Activated CD4-positive, alpha-beta memory T cell treated with anti-CD3 and anti-CD28 coated beads for 36 hours (primary cell): ENCODE measurements around the gene TENT5C. TPM values are rescaled to one million over a fixed set of nuclear protein-coding genes. Genes with fewer than 3 reads are reported as not detected.
"Not testable (repeated sequence)": the region's sequence is repeated elsewhere in the genome, so short reads cannot be mapped to it uniquely, and the experiment has no call there.

Source experiments
- CTCF ChIA-PET: fragments of 350-600 bp; sonication (Branson Sonifier 250); formaldehyde crosslinking; loops from one replicate; lab custom pipeline; 2021; ENCODE audit warnings: antibody characterized with exemption, inconsistent platforms; lab: Charles Lee
- POLR2A ChIA-PET: fragments of 350-600 bp; sonication (Branson Sonifier 250); formaldehyde crosslinking; loops from one replicate; lab custom pipeline; 2021; ENCODE audit warnings: antibody characterized with exemption; lab: Charles Lee
- DNase-seq: peaks from one replicate; pipeline ENCODE4 v3.0.0-alpha.2; 2020
- H3K27ac Mint-ChIP-seq: one replicate; pipeline ENCODE4 v1.8.0; 2021; ENCODE audit warnings: mixed read lengths
- H3K27me3 Mint-ChIP-seq: one replicate; pipeline ENCODE4 v1.8.0; 2021; ENCODE audit warnings: mixed read lengths
- H3K36me3 Mint-ChIP-seq: one replicate; pipeline ENCODE4 v1.8.0; 2021; ENCODE audit warnings: mixed read lengths
- H3K4me1 Mint-ChIP-seq: one replicate; pipeline ENCODE4 v1.8.0; 2021; ENCODE audit warnings: low read depth, mixed read lengths
- H3K4me3 Mint-ChIP-seq: one replicate; pipeline ENCODE4 v1.8.0; 2021; ENCODE audit warnings: mild to moderate bottlenecking, mixed read lengths
- H3K9me3 Mint-ChIP-seq: one replicate; pipeline ENCODE4 v1.8.0; 2021; ENCODE audit warnings: mixed read lengths
- intact Hi-C: fragments of 100-400 bp; cut with micrococcal nuclease; formaldehyde crosslinking; loops from one replicate; pipeline ENCODE4 v1.15.1; 2023
- total RNA-seq, 2 experiments: library from RNA; stranded (reverse); gene quantifications; one replicate each; pipeline ENCODE4 v1.2.3, GENCODE V29; 2021

The TENT5C gene
- total RNA-seq: 10 to 100 TPM; 13.8 to 14.0 TPM

DNA sequence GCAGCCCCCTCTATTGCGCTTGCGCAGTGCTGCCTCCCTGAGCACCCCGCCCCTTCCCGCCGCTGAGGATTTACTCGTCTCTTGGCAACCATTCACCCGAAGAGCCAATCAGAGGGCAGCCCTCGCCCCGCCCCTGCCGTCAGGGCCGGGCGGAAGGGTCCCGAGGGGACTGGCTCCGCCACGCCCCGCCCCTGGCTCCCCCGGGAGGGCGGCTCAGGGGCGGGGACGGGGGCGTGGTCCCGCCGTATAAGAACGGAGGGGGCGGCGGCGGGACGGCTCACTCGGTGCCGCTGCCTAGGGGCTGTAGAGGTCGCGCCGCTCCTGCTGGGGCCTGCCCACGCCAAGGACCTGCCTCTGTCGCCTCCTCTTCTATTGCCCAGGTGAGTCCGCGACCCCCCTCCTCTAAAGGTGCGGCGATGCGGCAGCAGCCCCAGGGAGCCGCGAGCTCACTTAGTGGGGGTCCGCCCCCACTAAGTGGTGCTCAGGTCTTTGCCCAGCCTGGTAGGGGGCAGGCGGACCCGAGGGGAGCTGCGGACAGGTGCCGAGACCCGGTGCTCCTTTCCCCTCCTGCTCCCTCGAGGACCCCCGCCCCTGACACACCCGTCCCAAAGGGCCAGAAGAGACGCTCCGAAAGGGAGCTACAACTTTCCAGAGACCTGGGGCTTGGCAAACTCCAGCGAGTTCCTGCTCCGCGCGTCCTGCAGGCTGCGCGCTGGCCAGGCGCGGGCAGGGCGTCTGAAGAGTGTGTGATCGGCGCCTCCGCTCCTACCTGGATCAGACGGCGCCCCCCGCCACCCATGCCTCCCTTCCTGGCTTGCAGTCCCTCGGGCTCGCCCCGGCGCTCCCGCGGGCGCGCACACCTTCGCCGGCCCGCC, at the start of gene TENT5C:
TSS of gene TENT5C (plus strand) at position 275 of the 875 bp plus-strand sequence. CDS start 16,821 bp downstream, outside the sequence.
- peaks cover 41% of the 10 kb centered on the region for H3K4me1 Mint-ChIP-seq

GRCh38 chr1:117556341-117556740, 49.5 kb upstream of the TENT5C start:
- H3K27ac Mint-ChIP-seq: no peak overlapping the region
- H3K36me3 Mint-ChIP-seq: peaks cover 3% of the 10 kb centered on the region
- peaks cover 8% of the 10 kb centered on the region for H3K9me3 Mint-ChIP-seq
- ChIA-PET POLR2A (no interaction called here), CTCF (interaction anchor here (1.9 kb wide), 1 partner anchor 21 kb away, joined by 9 read pairs; no protein-coding TSS in a partner anchor)
- DNase-seq: no peak
- H3K4me3 Mint-ChIP-seq: no peak overlapping the region
- peaks cover 1% of the 10 kb centered on the region for H3K27me3 Mint-ChIP-seq
- intact Hi-C loops: no loop called here
- no peaks in the 10 kb centered on the region for H3K4me1 Mint-ChIP-seq

More for the DNA sequence above, at the start of gene TENT5C:
- Mint-ChIP-seq H3K36me3 (peaks cover 15% of the 10 kb centered on the region), H3K27me3 (no peaks in the 10 kb centered on the region), H3K4me3 (peak within 1 kb of the TSS; percentile 91), H3K27ac (peak within 1 kb of the TSS; percentile 94), H3K9me3 (no peaks in the 10 kb centered on the region)
- CTCF ChIA-PET: interaction anchor here (0.6 to 3.4 kb wide), 9 partner anchors 12 to 152 kb away, joined by 3 to 19 read pairs (median 7); no protein-coding TSS in a partner anchor
- DNase-seq: peak; percentile 99
- POLR2A ChIA-PET: interaction anchor here (0.7 to 2.8 kb wide), 6 partner anchors 12 to 72 kb away, joined by 3 to 83 read pairs (median 5); no protein-coding TSS in a partner anchor
- intact Hi-C loops: loop anchor here (1.0 to 10.0 kb wide), 9 partner anchors 13 to 1231 kb away; partner anchors contain the start of genes ATP1A1, GDAP2, TTF2 and WDR3

- CTCF ChIA-PET: interaction anchor here (1.9 kb wide), 1 partner anchor 22 kb away, joined by 9 read pairs; no protein-coding TSS in a partner anchor
- intact Hi-C loops: no loop called here
- POLR2A ChIA-PET: no interaction called here
- Mint-ChIP-seq H3K4me1 (no peaks in the 10 kb centered on the region), H3K4me3 (no peak overlapping the region), H3K9me3 (peaks cover 8% of the 10 kb centered on the region), H3K27ac (no peak overlapping the region), H3K27me3 (peaks cover 1% of the 10 kb centered on the region), H3K36me3 (peaks cover 3% of the 10 kb centered on the region)
- no peak for DNase-seq
These were observed 48.9 kb upstream of the TENT5C start for GRCh38 chr1:117556976-117557375.

GRCh38 chr1:117558451-117558850, 47.4 kb upstream of the TENT5C start:
- CTCF ChIA-PET, H3K27me3 Mint-ChIP-seq, H3K4me1 Mint-ChIP-seq, H3K4me3 Mint-ChIP-seq, DNase-seq, H3K36me3 Mint-ChIP-seq, H3K9me3 Mint-ChIP-seq, intact Hi-C loops, H3K27ac Mint-ChIP-seq, POLR2A ChIA-PET: not testable (repeated sequence)

DNA sequence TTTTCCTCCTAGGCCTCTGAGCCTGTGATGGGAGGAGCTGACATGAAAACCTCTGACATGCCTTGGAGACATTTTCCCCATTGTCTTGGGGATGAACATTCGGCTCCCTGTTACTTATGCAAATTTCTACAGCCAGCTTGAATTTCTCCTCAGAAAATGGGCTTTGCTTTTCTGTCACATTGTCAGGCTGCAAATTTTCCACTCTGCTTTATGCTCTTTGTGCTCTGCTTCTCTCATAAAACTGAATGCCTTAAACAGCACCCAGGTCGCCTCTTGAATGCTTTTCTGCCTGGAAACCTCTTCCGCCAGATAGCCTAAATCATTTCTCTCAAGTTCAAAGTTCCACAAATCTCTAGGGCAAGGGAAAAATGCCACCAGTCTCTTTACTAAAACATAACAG, 46.7 kb upstream of the TENT5C start:
- H3K4me3 Mint-ChIP-seq: no peak overlapping the region
- ChIA-PET CTCF (no interaction called here), POLR2A (no interaction called here)
- H3K36me3 Mint-ChIP-seq: peaks cover 3% of the 10 kb centered on the region
- no peak for DNase-seq
- no peaks in the 10 kb centered on the region for H3K4me1 Mint-ChIP-seq
- intact Hi-C loops: no loop called here
- peaks cover 8% of the 10 kb centered on the region for H3K9me3 Mint-ChIP-seq
- no peak overlapping the region for H3K27ac Mint-ChIP-seq
- peaks cover 1% of the 10 kb centered on the region for H3K27me3 Mint-ChIP-seq

DNA sequence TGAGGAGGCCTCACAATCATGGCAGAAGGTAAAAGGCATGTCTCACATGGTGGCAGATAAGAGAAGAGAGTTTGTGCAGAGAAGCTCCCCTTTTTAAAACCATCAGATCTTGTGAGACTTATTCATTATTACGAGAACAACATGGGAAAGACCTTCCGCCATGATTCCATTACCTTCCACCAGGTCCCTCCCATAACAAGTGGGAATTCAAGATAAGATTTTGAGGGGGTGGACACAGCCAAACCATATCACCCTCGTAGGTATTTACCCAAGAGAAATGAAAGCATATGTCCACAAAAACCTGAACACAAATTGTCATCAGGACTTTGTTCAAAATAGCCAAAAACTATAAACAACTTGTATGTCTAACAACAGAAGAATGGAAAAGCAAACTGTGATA, 45.9 kb upstream of the TENT5C start:
- POLR2A ChIA-PET: no interaction called here
- intact Hi-C loops: no loop called here
- CTCF ChIA-PET: no interaction called here
- Mint-ChIP-seq H3K27me3 (peaks cover under 1% of the 10 kb centered on the region), H3K36me3 (peaks cover 3% of the 10 kb centered on the region), H3K9me3 (peaks cover 8% of the 10 kb centered on the region), H3K4me3 (no peak overlapping the region), H3K4me1 (no peaks in the 10 kb centered on the region), H3K27ac (no peak overlapping the region)
- DNase-seq: no peak

DNA sequence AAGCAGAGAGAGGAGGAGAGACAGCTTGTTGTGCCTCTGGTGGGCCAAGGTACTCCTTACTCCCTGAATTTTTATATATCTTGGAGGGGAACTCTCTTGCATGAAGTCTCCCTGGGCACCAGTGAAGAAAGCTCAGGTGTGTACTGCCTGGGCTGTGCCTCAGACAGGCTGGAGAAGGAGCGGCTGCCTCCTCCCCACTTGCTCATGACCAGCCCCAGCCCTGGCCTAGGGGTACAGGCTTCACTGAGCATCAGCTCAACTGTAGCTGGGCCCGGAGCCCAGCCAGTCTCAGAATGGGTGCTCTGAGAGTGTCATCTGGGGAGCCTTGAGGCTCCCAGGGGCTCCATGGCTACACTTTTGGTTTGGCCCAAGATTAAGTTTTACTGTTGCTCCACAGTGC, 44.8 kb upstream of the TENT5C start:
- H3K27me3 Mint-ChIP-seq: no peaks in the 10 kb centered on the region
- no peak for DNase-seq
- no peak overlapping the region for H3K27ac Mint-ChIP-seq
- H3K4me3 Mint-ChIP-seq: no peak overlapping the region
- H3K9me3 Mint-ChIP-seq: peaks cover 8% of the 10 kb centered on the region
- H3K4me1 Mint-ChIP-seq: no peaks in the 10 kb centered on the region
- ChIA-PET POLR2A (no interaction called here), CTCF (no interaction called here)
- peaks cover 3% of the 10 kb centered on the region for H3K36me3 Mint-ChIP-seq
- intact Hi-C loops: no loop called here

DNA sequence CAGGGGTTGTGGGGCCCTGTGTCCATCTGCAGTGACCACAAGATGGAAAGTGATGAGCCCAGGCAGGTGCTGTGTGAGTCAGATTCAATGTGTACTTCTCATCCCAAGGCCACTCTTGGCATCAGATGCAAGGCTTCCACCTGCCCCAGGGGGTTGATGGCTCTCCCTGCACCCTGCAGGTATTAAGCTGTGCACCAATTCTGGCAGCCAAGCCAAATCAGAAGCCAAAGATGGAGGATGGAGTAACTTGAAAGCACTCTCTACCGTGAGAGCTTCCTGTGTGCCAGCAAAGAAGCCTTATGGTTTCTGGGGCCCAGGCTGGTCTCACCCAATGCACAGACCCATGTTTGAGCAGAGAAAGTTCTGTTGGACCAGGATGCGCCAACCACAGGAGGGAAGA, 44.3 kb upstream of the TENT5C start:
- no peak for DNase-seq
- H3K27me3 Mint-ChIP-seq: no peaks in the 10 kb centered on the region
- CTCF ChIA-PET: no interaction called here
- peaks cover 8% of the 10 kb centered on the region for H3K9me3 Mint-ChIP-seq
- no peaks in the 10 kb centered on the region for H3K4me1 Mint-ChIP-seq
- POLR2A ChIA-PET: no interaction called here
- H3K27ac Mint-ChIP-seq: no peak overlapping the region
- H3K36me3 Mint-ChIP-seq: peaks cover 3% of the 10 kb centered on the region
- intact Hi-C loops: no loop called here
- H3K4me3 Mint-ChIP-seq: no peak overlapping the region

DNA sequence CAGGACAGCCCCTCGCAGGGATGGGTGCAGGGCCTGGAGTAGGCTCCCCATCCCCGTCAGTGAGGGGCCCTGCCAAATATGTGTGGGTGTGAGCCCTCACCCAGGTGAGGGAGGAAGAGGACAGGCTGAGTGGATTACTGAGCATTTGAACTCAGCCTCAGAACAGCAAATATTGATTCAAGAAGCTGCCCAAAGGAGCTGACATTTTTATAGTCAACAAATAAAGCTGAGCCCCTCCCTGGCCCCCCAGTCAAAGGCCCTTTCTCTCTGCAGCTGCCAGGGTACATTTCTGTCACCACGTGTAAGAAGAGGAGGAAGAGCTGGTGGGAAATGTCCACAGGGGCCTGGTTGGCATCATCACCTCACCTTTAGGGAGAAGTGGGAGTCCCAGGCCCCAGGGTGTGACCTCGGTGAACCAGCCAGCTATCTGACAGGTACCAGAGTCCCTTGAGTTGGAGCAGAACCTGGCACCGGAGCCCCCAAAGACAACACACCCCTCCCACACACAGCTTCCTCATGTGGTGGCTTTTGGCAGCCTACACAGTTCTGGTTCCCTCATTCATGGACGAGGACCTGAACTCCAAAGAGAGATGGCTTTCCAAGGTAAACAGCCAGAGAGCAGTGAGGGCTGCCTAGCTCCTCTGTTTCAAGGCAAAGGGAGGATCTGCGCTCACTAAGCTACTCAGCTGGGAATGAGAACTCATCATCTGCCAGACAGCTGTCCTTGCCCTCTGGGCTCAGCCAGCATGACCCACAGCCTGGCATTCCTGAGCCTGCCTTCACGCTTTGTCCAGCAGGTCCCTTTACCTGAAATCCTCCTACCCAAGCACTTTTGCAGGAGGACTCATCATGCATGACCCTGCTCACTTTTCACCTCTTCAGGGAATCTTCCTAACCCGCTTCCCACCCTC, 43.0 kb upstream of the TENT5C start:
- intact Hi-C loops: no loop called here
- Mint-ChIP-seq H3K27me3 (no peaks in the 10 kb centered on the region), H3K4me3 (no peak overlapping the region), H3K4me1 (no peaks in the 10 kb centered on the region), H3K27ac (no peak overlapping the region), H3K36me3 (peaks cover 3% of the 10 kb centered on the region), H3K9me3 (peaks cover 8% of the 10 kb centered on the region)
- CTCF ChIA-PET: interaction anchor here (2.1 kb wide), 1 partner anchor 192 kb away, joined by 6 read pairs; no protein-coding TSS in a partner anchor
- DNase-seq: no peak
- POLR2A ChIA-PET: no interaction called here

DNA sequence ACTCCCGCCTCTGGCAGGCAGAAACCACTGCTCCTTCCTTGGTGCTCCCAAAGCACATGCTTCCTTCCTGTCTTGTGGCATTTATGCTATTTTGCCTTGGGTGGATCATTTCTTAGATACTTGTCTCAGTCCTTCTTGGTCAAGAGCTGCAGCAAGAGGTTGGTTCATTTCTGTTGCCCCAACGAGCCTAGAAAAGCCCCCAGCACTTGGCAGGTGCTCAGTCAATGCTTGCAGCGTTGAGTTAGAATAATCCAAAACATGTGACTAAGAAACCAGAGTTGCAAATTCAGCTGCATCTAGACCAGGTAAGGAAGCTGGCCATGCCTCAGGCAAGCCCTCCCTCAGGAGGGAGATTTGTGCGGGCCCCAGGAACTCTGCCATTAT, 42.4 kb upstream of the TENT5C start:
- Mint-ChIP-seq H3K36me3 (peaks cover 3% of the 10 kb centered on the region), H3K4me1 (no peaks in the 10 kb centered on the region), H3K9me3 (peaks cover 8% of the 10 kb centered on the region), H3K27ac (no peak overlapping the region), H3K27me3 (no peaks in the 10 kb centered on the region), H3K4me3 (no peak overlapping the region)
- no peak for DNase-seq
- ChIA-PET POLR2A (no interaction called here), CTCF (interaction anchor here (2.1 kb wide), 1 partner anchor 191 kb away, joined by 6 read pairs; no protein-coding TSS in a partner anchor)
- intact Hi-C loops: no loop called here

DNA sequence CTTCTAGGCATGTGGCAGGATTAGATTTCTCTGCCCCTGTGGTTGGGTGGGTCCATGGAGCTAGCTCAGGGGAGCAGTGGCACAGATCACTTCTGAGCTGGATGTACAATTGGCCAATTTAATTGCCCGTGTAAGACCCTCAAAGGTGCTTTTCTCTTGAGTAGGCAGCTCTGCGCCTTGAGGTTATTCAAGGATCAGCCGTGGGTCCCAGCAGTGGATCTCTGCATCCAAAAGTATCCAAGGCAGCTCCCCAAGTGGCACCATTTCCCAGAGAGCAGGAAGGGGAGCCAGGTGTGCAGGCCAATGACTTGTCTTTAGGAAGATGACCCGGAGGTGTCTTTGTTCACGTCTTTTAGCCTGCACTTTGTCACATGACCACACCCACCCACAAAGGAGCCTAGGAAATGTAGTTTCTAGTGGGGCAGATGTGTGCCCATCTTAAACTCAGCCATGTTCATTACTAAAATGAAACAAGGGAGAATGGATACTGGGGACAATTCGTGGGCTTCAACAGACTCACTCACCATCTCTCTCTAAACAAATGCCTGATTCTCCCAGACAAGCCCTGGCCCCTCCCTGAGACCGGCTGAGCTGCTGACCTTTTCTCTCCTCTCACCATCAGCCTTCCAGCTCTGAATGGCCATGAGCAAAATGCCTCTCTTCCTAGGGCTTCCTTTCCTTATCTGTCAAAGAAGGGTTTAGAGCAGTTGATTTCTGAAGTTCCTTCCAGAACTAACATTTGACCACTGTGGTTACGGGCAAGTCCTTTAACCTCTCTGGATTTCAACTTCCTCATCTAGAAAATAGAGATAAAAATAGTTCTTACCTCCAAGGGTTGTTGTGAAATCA, 41.4 kb upstream of the TENT5C start:
- Mint-ChIP-seq H3K36me3 (no peaks in the 10 kb centered on the region), H3K4me1 (no peaks in the 10 kb centered on the region), H3K9me3 (peaks cover 4% of the 10 kb centered on the region), H3K27ac (no peak overlapping the region), H3K4me3 (no peak overlapping the region), H3K27me3 (no peaks in the 10 kb centered on the region)
- ChIA-PET POLR2A (no interaction called here), CTCF (interaction anchor here (0.8 to 2.1 kb wide), 2 partner anchors 190 to 332 kb away, joined by 3 to 6 read pairs; no protein-coding TSS in a partner anchor)
- intact Hi-C loops: no loop called here
- DNase-seq: no peak
